ENCODE results near the gene REEP1. TPM values are rescaled to one million over a fixed set of nuclear protein-coding genes. Genes with fewer than 3 reads are reported as not detected.

REEP1 gene
- total RNA-seq, 1 donor: 0.36 TPM

GRCh38 chr2:86280191-86280667 lies 57.2 kb downstream of the REEP1 start:
- Histone ChIP-seq H3K27ac (ENCODE audit: low read depth, low read length) (no peak overlapping the region), H3K9me3 (ENCODE audit: low read depth, low read length) (no peaks in the 10 kb centered on the region), H3K79me2 (ENCODE audit: insufficient read depth, low read length) (no peaks in the 10 kb centered on the region), H4K20me1 (ENCODE audit: insufficient read depth, low read length) (no peaks in the 10 kb centered on the region), H3K36me3 (ENCODE audit: insufficient read depth, low read length) (no peaks in the 10 kb centered on the region), H3K4me1 (ENCODE audit: insufficient read depth, low read length) (no peaks in the 10 kb centered on the region), H3K4me2 (ENCODE audit: insufficient read depth, low read length) (no peak overlapping the region), H3K4me3 (ENCODE audit: insufficient read depth, low read length) (no peak overlapping the region), H2AFZ (ENCODE audit: low read length) (no peak overlapping the region), H3K27me3 (ENCODE audit: insufficient read depth, low read length) (peaks cover 37% of the 10 kb centered on the region)
- TF ChIP-seq CTCF (IDR thresholded peaks at IDR 0.05; ENCODE audit: extremely low read depth, low read depth, low read length): no peak
- no peak for DNase-seq (ENCODE audit: insufficient read length, low spot score, missing footprints)

- Histone ChIP-seq H3K4me1 (ENCODE audit: insufficient read depth, low read length) (peaks cover 3% of the 10 kb centered on the region), H3K27ac (ENCODE audit: low read depth, low read length) (no peak overlapping the region), H2AFZ (ENCODE audit: low read length) (no peak overlapping the region), H3K4me3 (ENCODE audit: insufficient read depth, low read length) (no peak overlapping the region), H3K9me3 (ENCODE audit: low read depth, low read length) (peaks cover 3% of the 10 kb centered on the region), H4K20me1 (ENCODE audit: insufficient read depth, low read length) (no peaks in the 10 kb centered on the region), H3K79me2 (ENCODE audit: insufficient read depth, low read length) (no peaks in the 10 kb centered on the region), H3K36me3 (ENCODE audit: insufficient read depth, low read length) (no peaks in the 10 kb centered on the region), H3K4me2 (ENCODE audit: insufficient read depth, low read length) (no peak overlapping the region), H3K27me3 (ENCODE audit: insufficient read depth, low read length) (peaks cover 16% of the 10 kb centered on the region)
- DNase-seq (ENCODE audit: insufficient read length, low spot score, missing footprints): no peak
- no peak for TF ChIP-seq CTCF (IDR thresholded peaks at IDR 0.05; ENCODE audit: extremely low read depth, low read depth, low read length)
Measured at GRCh38 chr2:86275962-86276361, 61.5 kb downstream of the REEP1 start.

GRCh38 chr2:86275384-86275799 lies 62.0 kb downstream of the REEP1 start:
- no peak for DNase-seq (ENCODE audit: insufficient read length, low spot score, missing footprints)
- Histone ChIP-seq H3K36me3 (ENCODE audit: insufficient read depth, low read length) (no peaks in the 10 kb centered on the region), H3K4me1 (ENCODE audit: insufficient read depth, low read length) (peaks cover 3% of the 10 kb centered on the region), H3K4me3 (ENCODE audit: insufficient read depth, low read length) (no peak overlapping the region), H4K20me1 (ENCODE audit: insufficient read depth, low read length) (no peaks in the 10 kb centered on the region), H3K9me3 (ENCODE audit: low read depth, low read length) (peaks cover 3% of the 10 kb centered on the region), H3K27ac (ENCODE audit: low read depth, low read length) (no peak overlapping the region), H3K79me2 (ENCODE audit: insufficient read depth, low read length) (no peaks in the 10 kb centered on the region), H3K4me2 (ENCODE audit: insufficient read depth, low read length) (no peak overlapping the region), H3K27me3 (ENCODE audit: insufficient read depth, low read length) (peaks cover 16% of the 10 kb centered on the region), H2AFZ (ENCODE audit: low read length) (no peak overlapping the region)
- no peak for TF ChIP-seq CTCF (IDR thresholded peaks at IDR 0.05; ENCODE audit: extremely low read depth, low read depth, low read length)

GRCh38 chr2:86274918-86275275 lies 62.5 kb downstream of the REEP1 start:
- Histone ChIP-seq H3K4me3 (ENCODE audit: insufficient read depth, low read length) (no peak overlapping the region), H3K9me3 (ENCODE audit: low read depth, low read length) (peaks cover 3% of the 10 kb centered on the region), H3K4me2 (ENCODE audit: insufficient read depth, low read length) (no peak overlapping the region), H2AFZ (ENCODE audit: low read length) (no peak overlapping the region), H3K79me2 (ENCODE audit: insufficient read depth, low read length) (no peaks in the 10 kb centered on the region), H4K20me1 (ENCODE audit: insufficient read depth, low read length) (no peaks in the 10 kb centered on the region), H3K4me1 (ENCODE audit: insufficient read depth, low read length) (peaks cover 3% of the 10 kb centered on the region), H3K27ac (ENCODE audit: low read depth, low read length) (no peak overlapping the region), H3K27me3 (ENCODE audit: insufficient read depth, low read length) (peaks cover 16% of the 10 kb centered on the region), H3K36me3 (ENCODE audit: insufficient read depth, low read length) (no peaks in the 10 kb centered on the region)
- DNase-seq (ENCODE audit: insufficient read length, low spot score, missing footprints): no peak
- no peak for TF ChIP-seq CTCF (IDR thresholded peaks at IDR 0.05; ENCODE audit: extremely low read depth, low read depth, low read length)

Measured in osteoblast (primary cell).